ENCODE results near the gene AGFG1. TPM values are rescaled to one million over a fixed set of nuclear protein-coding genes. Genes with fewer than 3 reads are reported as not detected.

AGFG1 gene
- total and polyA plus RNA-seq, 2 donors (not counting 1 experiment from before 2014, with no cell fraction given): 40.0 to 128 TPM

DNA sequence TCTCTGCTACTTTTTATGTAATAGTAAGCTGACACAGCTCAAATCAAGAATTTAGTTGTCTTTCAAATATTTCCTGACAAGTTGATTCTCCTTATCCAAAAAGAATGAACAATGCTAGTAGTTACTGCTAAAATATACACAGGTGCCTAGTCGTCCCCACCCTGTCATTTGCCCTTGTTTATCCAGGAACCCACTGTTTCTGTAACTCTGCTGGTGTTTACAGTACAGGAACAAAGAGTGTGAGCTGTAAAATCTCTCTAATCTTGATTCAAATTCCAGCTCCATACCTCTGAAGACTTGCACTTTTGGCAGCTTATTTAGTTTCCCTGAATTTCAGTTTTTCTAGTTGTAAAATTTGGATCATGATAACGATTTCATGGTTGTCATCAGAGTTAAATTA, 105.6 kb downstream of the AGFG1 start:
- H3K9me3 ChIP-seq (ENCODE audit: control insufficient read depth, insufficient read depth, low read depth, low read length): no peaks in the 10 kb centered on the region

DNA sequence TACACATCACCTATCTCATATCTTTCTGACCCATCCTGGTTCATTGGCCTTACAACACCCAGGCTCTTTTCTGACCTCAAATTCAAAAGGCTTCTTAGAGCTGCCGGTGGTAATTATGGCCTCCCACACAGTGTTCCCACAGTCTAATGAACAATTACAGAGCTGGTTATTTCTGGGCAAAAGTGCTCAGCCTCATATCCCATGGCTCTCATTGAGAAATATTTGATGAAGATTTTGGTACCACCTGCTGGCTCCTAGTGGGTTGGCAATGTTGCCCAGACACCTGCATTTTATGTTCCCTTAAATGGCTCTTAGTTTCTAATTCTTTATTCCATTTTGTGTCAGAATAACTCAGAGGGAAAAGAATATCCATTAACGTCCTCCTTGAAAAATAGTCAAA, 106.7 kb downstream of the AGFG1 start:
- TF ChIP-seq, protein P1, sequence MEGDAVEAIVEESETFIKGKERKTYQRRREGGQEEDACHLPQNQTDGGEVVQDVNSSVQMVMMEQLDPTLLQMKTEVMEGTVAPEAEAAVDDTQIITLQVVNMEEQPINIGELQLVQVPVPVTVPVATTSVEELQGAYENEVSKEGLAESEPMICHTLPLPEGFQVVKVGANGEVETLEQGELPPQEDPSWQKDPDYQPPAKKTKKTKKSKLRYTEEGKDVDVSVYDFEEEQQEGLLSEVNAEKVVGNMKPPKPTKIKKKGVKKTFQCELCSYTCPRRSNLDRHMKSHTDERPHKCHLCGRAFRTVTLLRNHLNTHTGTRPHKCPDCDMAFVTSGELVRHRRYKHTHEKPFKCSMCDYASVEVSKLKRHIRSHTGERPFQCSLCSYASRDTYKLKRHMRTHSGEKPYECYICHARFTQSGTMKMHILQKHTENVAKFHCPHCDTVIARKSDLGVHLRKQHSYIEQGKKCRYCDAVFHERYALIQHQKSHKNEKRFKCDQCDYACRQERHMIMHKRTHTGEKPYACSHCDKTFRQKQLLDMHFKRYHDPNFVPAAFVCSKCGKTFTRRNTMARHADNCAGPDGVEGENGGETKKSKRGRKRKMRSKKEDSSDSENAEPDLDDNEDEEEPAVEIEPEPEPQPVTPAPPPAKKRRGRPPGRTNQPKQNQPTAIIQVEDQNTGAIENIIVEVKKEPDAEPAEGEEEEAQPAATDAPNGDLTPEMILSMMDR (conservative IDR thresholded peaks at IDR 0.05 in 1 of 2, IDR thresholded peaks at IDR 0.05 in 1 of 2; ENCODE audit: low read depth in 1 of 2, low read length in 2 of 2): no peak
- TF ChIP-seq EZH2 (IDR thresholded peaks at IDR 0.05; ENCODE audit: low read length, missing control alignments): no peak
- Histone ChIP-seq H3K27ac (ENCODE audit: insufficient read depth, low read length) (no peak overlapping the region), H2AFZ (ENCODE audit: low read length) (no peak overlapping the region), H3K9ac (ENCODE audit: insufficient read depth, low read length) (no peak overlapping the region), H3K27me3 (ENCODE audit: control insufficient read depth, insufficient read depth, low read length) (no peaks in the 10 kb centered on the region), H3K4me2 (ENCODE audit: extremely low read depth, insufficient read depth, low read length) (no peak overlapping the region), H3K9me3 (ENCODE audit: control insufficient read depth, insufficient read depth, low read depth, low read length) (no peaks in the 10 kb centered on the region), H3K79me2 (ENCODE audit: control insufficient read depth, insufficient read depth, low read length) (no peaks in the 10 kb centered on the region), H3K4me1 (ENCODE audit: control insufficient read depth, extremely low read depth, insufficient read depth, low read length) (no peaks in the 10 kb centered on the region), H3K36me3 (ENCODE audit: control insufficient read depth, insufficient read depth, low read length) (no peaks in the 10 kb centered on the region), H4K20me1 (ENCODE audit: control insufficient read depth, extremely low read depth, insufficient read depth, low read length) (no peaks in the 10 kb centered on the region), H3K4me3 (replicated peaks in 1 of 4; ENCODE audit: control extremely low read depth in 1 of 4, insufficient read depth in 1 of 4, low read depth in 3 of 4, low read length in 4 of 4) (no peak overlapping the region)
- DNase-seq (ENCODE audit: low read depth in 2 of 2): no peak

More for the DNA sequence above, 105.6 kb downstream of the AGFG1 start:
- no peak for TF ChIP-seq EZH2 (IDR thresholded peaks at IDR 0.05; ENCODE audit: low read length, missing control alignments)
- TF ChIP-seq, protein P1 (conservative IDR thresholded peaks at IDR 0.05 in 1 of 2, IDR thresholded peaks at IDR 0.05 in 1 of 2; ENCODE audit: low read depth in 1 of 2, low read length in 2 of 2): no peak
- Histone ChIP-seq H3K4me1 (ENCODE audit: control insufficient read depth, extremely low read depth, insufficient read depth, low read length) (no peaks in the 10 kb centered on the region), H3K79me2 (ENCODE audit: control insufficient read depth, insufficient read depth, low read length) (no peaks in the 10 kb centered on the region), H3K27ac (ENCODE audit: insufficient read depth, low read length) (no peak overlapping the region), H3K27me3 (ENCODE audit: control insufficient read depth, insufficient read depth, low read length) (no peaks in the 10 kb centered on the region), H3K4me3 (replicated peaks in 1 of 4; ENCODE audit: control extremely low read depth in 1 of 4, insufficient read depth in 1 of 4, low read depth in 3 of 4, low read length in 4 of 4) (no peak overlapping the region), H3K4me2 (ENCODE audit: extremely low read depth, insufficient read depth, low read length) (no peak overlapping the region), H2AFZ (ENCODE audit: low read length) (no peak overlapping the region), H3K36me3 (ENCODE audit: control insufficient read depth, insufficient read depth, low read length) (no peaks in the 10 kb centered on the region), H4K20me1 (ENCODE audit: control insufficient read depth, extremely low read depth, insufficient read depth, low read length) (no peaks in the 10 kb centered on the region), H3K9ac (ENCODE audit: insufficient read depth, low read length) (no peak overlapping the region)
- DNase-seq (ENCODE audit: low read depth in 2 of 2): no peak

DNA sequence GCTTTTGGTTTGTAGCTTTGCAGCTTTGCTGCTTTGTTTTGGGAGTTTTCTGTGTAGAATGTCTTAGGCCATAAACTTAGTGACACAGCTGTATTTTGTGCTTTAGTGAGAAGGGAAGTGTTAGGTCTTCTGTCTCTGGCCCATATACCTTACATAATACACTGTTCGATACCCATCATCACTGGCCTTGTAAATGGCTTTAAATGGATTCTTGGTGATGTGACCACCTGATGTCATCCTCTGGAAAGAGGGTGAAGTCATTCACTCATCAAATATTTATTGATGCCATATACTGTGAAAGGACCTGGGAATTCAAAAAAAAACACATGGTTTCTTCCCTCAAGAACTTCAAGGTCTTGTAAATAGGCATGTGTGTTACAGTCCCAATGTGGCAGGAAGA, 107.8 kb downstream of the AGFG1 start:
- no peak for TF ChIP-seq EZH2 (IDR thresholded peaks at IDR 0.05; ENCODE audit: low read length, missing control alignments)
- TF ChIP-seq, protein P1 (conservative IDR thresholded peaks at IDR 0.05 in 1 of 2, IDR thresholded peaks at IDR 0.05 in 1 of 2; ENCODE audit: low read depth in 1 of 2, low read length in 2 of 2): no peak
- Histone ChIP-seq H4K20me1 (ENCODE audit: control insufficient read depth, extremely low read depth, insufficient read depth, low read length) (no peaks in the 10 kb centered on the region), H3K27ac (ENCODE audit: insufficient read depth, low read length) (no peak overlapping the region), H3K4me2 (ENCODE audit: extremely low read depth, insufficient read depth, low read length) (no peak overlapping the region), H3K9ac (ENCODE audit: insufficient read depth, low read length) (no peak overlapping the region), H2AFZ (ENCODE audit: low read length) (no peak overlapping the region), H3K9me3 (ENCODE audit: control insufficient read depth, insufficient read depth, low read depth, low read length) (no peaks in the 10 kb centered on the region), H3K4me3 (replicated peaks in 1 of 4; ENCODE audit: control extremely low read depth in 1 of 4, insufficient read depth in 1 of 4, low read depth in 3 of 4, low read length in 4 of 4) (no peak overlapping the region), H3K4me1 (ENCODE audit: control insufficient read depth, extremely low read depth, insufficient read depth, low read length) (no peaks in the 10 kb centered on the region), H3K27me3 (ENCODE audit: control insufficient read depth, insufficient read depth, low read length) (no peaks in the 10 kb centered on the region), H3K79me2 (ENCODE audit: control insufficient read depth, insufficient read depth, low read length) (no peaks in the 10 kb centered on the region), H3K36me3 (ENCODE audit: control insufficient read depth, insufficient read depth, low read length) (no peaks in the 10 kb centered on the region)
- DNase-seq (ENCODE audit: low read depth in 2 of 2): no peak

Data from fibroblast of lung (primary cell).